Measurements from ENCODE around the gene RRP1B.
"Not testable (repeated sequence)": the region's sequence is repeated elsewhere in the genome, so short reads cannot be mapped to it uniquely, and the experiment has no call there.

RRP1B gene

DNA sequence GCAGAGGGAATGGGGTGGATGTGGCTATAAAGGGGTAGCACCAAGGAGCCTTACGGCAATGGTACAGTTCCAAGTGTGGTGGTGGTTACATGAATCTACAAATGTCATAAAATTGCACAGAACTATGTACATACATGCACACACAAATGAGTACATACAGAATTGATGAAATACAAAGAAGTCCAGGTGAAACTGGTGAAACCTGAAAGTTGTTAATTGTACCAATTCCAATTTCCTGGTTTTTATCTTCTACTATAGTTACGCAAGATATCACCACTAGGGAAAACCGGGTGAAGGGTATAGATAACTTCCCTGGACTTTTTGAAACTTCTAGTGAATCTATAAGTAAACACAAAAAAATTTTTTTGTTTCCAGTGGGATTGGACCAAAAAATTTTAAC lies 19.0 kb upstream of the RRP1B start:
- DNase-seq, result no peak

DNA sequence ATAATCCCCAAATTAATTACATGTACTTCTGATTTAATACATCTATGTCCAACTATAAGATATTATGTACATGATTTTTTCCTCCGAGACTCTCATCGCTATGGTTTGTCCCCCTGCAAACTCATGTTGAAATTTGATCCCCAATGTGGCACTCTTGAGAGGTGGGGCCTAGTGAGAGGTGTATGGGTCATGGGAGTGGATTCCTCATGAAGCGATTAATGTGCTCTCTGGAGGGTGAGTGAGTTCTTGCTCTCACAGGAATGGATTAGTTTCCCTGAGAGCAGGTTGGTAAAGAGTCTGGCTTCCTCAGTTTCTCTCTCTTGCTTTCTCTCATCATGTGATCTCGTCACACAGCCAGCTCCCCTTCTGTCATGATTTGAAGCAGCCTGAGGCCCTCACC lies 16.2 kb upstream of the RRP1B start:
- DNase-seq, result no peak

DNA sequence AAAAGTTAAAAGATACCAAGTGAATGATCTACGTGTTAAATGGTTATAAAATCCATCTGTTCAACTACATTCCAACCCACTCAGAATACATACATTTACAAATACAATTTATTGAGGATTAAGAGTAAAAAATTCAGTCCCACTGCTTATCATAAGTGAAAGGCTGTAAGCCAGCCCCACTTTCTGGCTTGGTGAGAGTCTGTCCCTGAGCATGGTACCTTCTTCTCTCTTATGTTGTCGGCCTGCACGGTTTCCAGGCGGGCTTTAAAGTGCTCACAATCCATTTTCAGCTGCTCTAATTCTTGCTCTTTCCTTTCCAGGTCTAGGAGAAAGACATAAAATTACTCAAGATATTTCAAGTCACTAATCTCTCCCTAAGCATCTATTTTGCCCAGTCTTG lies 15.3 kb upstream of the RRP1B start:
- no peak for DNase-seq

DNA sequence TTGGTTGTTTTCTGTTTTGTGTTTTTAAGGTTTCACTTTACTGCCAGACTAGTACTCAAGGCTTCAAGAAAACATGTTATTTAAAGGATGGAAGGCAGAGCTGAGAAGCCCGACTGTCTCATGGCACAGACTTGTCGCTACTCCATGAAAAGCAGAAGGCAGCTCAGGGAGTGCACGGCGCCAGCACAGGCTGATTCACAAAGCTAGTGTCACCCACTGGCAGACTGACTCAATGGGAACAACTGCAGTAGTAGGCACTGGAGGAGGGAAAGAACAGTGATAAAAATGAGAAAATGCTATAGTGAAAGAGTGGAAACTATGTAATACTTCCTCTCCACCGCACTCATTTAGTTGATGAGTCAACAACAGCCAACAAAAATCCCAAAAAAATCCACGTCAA lies 14.8 kb upstream of the RRP1B start:
- DNase-seq, result no peak

DNA sequence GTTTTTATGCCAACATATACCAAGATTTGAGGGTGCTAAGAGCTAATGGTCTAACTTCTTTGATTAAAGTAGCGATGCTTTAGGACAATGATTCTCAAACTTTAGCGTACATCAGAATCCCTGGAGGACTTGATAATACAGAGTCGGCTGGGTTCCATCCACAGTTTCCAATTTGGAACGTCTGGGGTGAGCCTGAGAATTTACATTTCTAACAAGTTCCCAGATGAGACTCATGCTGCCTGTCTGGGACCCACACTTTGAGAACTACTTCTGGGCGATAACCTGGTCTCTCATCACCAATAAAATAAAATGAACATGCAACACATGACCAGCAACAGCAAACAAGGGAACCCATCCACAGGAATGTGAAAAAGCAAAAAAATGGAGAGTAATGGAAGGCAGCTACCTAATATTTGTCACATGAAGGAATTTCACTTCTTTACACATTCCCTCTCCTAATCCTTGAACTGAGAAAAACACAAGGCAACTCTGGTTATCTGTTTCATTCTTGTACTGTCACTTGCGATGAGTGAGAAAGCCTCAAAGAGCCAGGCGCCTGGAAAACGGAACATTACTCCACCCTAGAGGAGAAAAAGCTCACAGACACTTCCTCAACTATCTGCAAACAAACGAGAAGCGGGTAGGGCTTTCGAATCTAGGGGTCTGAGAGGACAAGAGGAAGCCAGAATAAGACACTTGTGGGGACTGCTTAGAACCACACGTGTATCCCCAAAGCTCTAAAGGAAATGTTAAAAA lies 14.0 kb upstream of the RRP1B start:
- peak; percentile 91 for DNase-seq

DNA sequence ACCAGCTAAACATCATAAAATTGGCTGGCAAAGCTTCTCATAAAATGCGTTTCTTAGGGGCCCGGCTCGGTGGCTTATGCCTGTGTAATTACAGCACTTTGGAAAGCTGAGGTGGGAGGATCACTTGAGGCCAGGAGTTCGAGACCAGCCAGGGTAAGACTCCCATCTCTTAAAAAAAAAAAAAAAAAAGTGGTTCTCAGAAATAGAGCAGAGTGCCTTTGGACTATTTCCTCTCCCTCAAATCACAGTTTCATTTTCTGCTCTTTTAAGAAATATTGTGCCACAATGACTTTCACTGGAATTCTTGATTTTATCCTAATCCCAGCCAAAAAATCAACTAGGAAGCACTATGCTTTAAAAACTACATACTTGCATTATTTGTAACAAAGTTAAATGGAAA lies 13.4 kb upstream of the RRP1B start:
- no peak for DNase-seq

DNA sequence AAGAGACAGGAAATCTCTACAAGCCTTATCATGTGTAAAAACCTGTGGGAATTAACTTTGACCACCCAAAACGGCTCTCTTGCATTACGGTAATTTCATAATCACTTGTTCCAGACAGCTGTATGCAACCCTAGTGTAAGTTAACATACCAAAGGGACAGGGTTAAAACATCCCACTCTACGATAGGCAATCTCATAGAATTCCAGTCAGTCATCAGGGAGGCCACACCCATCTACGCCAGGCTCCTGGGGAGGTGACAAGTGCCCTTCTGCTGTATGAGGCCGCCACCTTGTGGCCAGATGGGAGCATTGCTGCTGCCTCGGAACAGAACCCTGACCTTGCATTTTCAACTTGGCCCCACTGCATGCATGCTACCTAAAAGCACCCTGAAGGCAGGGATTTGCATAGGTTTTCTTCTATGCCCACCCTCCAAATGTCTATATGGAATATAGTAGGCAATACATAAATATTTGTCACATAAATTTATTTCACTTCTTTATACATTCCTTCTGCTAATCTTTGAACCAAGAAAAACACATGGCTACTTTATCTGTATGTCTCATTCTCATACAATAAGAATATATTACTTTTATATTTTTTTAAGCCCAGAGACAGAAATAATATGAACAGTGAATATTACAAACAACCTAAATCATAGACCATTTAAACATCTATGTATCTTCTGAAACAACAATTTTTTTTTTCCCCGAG lies 12.7 kb upstream of the RRP1B start:
- DNase-seq, result peak; percentile 93

DNA sequence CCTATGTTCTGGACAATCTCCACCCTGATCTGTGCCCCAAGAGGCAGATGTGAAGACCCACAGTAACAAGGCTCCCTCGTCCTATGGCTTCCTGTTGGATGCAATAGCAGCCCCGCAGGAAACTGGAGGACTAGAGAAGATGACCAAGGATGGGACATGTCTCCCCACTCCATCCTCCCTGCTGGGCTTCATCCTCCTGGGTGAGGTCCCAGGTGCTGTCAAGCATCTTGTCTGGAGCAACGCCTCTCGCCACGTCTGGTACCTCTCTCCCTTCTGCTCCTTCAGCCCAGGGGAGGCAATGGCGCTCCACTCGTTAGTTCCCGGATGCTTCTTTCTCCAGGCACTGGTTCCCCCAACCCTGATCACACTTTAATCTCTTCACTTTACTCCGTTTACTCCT lies 11.2 kb upstream of the RRP1B start:
- no peak for DNase-seq

DNA sequence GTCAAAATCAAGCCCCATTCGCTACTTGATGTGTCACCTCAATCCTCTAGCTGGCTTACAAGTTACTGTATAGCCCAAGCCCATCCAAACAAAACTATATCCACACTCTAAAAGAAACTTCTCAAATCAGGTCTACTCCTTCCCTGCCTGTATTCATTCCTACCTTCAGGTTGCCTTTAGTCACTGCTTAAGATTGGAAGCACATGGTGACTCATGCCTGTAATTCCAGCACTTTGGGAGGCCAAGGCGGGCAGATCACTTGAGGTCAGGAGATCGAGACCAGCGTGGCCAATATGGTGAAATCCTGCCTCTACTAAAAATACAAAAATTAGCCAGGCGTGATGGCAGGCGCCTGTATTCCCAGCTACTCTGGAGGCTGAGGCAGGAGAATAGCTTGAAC lies 7.4 kb upstream of the RRP1B start:
- DNase-seq, result not testable (repeated sequence)

DNA sequence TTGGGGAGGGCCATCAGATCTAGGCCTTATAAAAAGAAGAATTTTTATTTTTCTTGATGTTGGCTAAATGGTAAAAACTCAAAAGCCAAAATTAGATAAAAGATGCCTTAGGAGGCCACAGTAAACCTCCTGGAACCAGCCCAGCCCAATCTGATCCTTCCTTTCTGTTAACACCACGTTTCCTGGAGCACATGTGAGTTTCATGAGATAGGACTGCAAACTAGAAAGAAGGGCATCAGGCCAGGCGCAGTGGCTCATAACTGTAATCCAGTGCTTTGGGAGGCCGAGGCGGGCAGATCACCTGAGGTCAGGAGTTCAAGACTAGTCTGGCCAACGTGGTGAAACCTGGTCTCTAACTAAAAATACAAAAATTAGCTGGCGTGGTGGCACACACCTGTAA lies 6.7 kb upstream of the RRP1B start:
- DNase-seq, result peak; percentile 66

DNA sequence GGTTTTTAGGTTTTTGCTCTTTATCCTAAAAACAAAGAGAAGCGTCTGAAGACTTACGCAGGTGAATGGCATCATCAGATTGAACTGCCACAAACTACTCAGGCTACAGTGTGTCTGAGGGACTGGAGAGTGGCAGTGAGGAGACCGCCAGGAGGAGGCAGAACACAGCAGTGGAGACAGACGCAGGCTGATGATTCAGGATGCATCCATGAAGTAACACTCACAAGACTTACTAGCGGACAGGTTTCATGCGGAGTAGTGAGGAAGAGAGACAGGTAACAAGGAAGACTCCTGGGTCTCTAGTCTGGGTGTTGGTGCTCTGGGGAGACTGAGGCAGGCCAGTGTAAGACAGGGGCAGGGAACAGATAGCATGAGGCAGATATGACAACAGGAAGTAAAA lies 5.7 kb upstream of the RRP1B start:
- no peak for DNase-seq

DNA sequence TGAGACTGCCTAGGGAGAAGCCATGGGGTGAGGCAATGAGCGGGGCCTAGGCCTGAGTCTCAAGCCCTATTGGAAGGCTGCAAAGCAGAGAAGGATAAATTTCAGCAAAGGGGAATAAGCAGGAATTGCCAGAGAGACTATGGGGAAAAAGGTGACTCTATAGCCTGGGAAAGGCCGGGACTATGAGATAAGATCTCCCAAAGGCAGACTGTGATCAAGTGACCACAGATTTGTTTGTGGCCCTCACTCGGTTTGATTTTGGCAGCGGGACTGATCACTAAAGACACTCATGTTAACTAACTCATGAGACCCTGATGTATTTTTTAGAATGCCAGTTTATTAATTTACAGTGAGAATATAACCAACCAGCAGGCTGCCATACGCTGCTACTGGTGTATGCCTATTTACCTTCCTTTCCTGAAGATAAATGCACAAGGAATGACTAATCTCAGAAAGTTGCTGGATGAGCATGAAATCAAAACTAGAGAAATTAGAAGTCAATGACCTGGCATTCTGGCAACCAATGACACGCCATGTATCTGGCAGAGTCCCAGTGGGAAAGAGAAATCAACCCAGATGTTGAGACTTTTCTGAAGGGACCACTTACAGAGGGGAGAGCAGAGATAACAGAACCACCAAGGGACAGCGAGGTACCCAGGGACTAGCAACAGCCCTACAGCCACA lies 4.4 kb upstream of the RRP1B start:
- DNase-seq, result no peak

DNA sequence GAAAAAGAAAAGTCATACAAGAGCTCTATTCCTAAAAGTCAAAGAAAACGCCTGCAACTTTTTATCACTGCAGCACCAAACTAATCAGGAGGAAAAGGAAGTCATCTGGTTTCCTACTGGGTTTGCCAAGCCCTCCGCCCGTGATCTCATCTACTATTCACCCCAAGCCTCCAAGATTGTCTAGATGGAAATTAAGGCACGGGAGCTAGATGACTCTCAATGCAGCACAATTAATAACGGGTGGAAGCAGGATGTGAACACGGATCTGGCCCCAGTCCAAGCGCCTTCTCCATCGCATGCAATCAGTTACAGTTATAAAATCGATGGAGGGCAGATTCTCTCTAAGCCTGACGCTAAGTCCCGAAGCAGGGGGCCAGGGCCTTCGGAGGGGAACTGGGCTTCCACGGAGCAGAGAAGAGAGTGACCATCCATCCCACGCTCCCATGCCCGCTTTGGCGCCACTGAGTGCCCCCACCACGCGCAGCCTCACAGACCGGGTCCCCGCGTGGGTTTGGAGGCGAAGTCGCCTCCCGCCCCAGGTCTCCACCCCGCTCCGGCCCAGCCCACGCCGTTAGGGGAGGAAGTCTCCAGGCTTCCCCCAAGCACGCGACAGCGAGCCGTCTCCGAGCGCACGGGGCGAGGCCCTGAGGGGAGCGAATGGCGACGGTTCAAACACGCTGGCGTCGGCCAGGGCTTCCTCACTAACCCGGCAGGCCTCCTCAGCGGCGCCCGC lies 1.8 kb upstream of the RRP1B start:
- DNase-seq, result peak; percentile 81

DNA sequence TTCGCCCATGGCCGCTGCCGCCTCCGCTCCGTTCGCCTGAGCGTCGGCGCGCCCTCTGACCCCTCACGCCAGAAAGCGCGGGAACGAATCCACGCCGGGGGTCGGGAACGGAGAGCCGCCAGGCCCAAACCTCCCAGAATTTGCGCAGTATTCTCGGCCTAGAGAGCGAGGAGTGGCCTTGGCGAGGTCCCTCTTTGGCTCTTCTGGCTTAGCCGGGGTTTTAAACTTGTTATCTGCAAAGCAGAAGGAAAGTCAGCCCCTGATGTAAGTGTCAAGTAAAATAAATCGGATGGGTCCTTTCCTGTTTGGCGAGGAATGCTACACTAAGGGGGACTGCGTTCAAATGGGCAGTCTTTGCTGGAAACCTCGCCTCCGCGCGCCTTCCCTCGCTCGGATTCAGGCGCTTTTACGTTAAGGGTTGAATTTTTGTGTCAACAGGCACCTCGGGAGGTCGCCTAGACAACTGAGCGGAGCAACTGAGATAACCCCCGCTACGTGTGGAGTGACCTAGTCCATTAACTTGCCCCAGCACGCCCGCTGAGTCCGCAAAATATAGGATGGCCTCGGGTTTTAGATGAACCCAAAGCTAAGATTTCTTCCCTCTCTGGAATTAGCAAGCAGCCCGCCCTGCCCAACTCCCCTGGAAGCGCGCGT lies 1.1 kb upstream of the RRP1B start:
- DNase-seq, result no peak

DNA sequence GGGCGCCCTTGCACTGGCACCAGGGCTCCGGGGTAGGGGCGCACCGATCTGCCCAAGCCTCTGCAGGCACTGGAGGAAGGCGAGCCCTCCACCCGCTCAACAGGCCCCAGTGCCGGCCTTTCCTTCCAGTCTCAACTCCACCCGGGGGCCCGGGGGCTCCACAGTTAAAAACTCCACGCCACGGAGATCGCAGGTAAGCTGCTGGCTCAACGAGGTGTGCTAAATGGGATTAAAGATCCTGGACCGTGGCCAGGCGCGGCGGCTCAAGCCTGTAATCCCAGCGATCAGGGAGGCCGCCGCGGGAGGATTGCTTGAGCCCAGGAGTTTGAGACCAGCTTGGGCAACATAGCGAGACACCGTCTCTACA lies 608 bp upstream of the RRP1B start:
- DNase-seq, result no peak

DNA sequence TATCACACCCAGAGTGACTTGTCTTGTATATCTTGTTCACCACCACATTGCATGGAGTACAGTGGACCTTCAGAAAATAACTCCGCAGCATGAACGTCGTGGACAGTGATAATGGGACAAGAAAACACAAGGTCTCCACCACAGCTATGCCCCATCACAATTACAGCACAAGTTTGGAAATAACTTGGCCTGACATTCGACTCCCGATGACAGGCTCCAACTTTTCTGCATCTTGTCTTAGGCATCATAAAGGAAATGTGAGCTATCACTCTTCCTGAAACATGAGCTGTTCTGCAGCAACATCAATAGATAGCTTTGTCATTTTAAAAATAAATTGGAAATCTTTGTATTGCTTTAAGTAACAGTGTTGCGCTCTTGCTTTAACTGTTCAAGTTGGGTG lies 2.9 kb downstream of the RRP1B start:
- DNase-seq, result no peak

DNA sequence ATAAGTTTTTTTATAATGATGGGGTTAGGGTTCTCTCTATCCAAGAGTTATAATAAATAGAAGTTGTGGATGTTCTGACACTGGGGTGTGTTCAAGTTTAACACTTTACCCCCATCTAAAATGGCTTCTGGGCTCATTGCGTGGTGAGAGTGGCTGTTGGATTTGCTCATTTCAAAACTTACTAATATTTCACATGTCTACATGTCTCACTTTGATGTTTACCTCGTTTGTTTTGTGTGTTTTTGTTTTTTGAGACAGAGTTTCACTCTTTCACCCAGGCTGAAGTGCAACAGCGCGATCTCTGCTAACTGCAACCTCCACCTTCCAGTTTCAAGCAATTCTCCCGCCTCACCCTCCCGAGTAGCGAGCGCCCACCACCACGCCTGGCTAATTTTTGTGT lies 3.7 kb downstream of the RRP1B start:
- no peak for DNase-seq

DNA sequence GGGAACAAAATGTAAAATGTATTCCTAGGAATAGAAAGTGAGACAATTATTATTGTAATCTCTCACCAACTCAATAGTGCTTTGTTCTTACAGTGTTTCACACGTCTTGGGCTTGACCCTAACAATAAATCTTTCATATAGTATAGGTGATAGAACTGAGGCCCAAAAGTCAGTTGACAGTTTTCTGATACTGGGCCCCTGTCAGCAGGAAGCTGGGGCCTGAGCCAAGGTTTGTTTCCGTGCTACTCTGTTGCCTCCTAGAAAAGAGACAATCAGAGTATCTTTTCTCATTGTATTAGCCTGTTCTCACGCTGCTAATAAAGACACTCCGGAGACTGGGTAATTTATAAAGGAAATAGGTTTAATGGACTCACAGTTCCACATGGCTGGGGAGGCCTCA lies 5.0 kb downstream of the RRP1B start:
- DNase-seq, result no peak

DNA sequence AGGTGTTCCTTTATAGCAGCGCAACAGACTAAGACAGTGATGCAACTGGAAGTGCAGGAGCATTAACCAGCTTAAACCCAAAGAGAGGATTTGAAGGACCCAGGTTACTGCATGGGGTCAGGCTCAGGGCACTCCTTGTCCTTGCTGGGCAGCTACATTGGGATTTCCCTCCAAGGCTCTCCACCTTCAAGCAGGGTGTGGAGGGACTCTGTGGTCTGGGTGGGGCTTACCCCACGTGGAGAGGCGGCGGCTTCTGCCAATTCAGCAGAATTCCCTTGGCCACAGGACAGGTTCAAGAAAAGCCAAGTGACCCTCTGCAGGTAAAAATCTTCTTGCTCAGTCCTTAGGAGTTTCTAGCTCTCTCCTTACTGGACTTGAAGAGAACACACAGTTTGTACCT lies 6.5 kb downstream of the RRP1B start:
- DNase-seq, result no peak

DNA sequence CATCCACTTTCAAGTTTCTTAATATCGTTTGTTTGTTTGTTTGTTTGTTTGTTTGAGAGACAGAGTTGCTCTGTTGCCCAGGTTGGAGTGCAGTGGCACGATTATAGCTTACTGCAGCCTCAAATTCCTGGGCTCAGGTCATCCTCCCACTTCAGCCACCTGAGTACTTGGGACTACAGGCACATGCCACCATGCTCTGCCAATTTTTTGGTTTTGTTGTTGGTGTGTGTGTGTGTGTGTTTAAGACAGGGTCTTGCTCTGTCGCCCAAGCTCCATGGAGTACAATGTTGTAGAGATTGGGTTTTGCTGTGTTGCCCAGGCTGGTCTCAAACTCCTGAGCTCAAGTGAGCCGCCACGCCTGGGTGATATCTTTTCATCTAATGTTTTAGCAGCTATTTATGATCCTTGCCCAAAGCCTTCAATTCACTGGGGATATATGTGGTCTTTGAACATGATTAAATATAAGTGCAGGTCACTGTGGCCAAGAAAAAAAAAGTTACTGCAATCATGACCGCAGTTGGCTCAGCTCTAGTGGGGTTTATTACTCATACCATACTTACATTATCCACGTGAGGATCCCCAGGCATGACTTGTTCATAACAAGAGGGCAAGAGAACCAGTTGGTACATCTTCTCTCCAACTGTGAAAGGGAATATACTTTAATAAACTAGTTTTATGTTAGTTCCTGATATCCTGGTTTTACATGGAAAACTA lies 8.0 kb downstream of the RRP1B start:
- DNase-seq, result peak; percentile 19

DNA sequence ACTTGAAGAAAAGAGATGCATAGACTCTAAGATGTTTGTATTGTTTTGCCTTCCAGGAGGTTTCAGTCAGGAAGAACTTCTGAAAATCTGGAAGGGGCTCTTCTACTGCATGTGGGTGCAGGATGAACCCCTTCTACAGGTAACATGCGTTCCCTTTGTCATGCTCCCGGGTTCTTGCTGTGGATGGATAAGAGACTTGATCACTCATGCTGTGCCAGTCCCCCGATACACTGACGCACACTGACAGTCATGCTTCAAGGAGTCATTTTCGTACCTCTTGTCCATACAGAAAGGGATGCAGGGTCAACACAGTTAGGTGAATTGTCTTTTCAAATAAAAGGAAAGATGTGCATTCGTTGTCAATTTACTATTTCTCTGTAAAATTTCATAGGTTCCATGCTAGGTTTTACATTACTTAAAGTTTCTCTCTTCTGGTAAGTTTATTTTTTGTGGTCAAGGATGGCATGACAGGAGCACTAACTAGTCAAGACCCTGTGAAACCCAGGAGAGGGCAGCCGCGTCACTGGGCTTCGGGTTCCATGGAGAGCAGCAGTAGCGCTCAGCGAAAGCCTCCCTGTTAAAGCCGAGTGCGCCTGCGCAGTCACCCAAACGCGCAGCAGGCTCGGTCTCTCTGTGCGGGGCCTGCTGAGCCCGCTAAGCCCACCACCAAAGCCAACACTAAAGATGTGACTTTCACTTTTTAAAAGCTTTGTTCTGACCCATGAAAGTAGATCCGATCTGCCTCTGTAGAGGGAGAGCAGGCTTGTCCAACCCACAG lies 10.7 kb downstream of the RRP1B start:
- no peak for DNase-seq

DNA sequence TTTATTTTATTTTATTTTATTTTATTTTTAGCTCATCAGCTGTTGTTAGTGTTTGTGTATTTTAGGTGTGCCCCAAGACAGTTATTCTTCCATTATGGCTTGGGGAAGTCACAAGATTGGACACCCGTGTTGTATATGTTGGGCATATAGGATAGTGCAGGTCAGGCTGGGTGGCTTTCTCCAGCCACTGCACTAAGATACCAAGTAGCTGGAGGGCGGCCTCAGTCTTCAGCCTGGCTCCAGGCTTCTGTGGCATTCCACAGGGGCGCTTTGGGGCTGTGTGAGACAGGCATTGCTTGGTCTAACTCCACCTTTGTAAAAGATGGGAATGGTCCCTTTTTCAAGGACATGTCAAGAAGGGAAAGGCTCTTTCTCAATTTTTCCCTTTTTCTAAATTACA lies 16.5 kb downstream of the RRP1B start:
- no peak for DNase-seq
